ENCODE measurements around the gene SMIM21.

SMIM21 gene

GRCh38 chr18:75421656-75422055, 5.8 kb downstream of the SMIM21 start:
- DNase-seq: peak; percentile 23

DNA sequence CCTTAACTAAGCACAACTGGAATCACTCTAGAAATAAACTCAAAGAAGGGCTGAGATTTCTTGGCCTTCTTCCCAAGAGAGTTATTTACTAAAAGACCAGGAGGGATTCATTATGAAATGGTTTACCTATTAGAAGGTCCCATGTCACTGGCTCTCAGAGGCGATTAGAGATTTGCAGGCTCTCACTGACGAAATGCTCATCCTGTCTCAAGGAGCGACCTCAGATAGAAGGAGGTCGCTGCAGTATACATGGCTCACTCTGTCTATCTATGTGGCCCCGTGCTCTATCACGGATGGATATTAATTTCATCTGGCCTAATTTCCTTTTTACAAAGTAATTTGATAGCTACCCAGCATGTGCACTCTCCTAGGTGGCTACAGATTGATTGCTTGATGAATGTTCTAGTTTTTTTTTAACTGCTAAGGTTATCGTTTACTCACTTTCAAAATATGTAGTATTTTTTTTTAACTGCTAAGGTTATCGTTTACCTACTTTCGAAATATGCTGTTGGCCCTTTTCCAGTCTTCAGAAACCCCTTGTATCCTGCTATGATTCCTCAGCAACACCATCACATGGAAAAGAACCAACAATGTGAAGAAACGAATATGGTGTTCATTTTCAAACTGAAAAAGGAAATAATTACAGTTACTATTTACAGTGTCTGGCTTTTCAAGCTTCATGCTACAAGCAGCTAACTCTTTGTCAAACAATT, 9.1 kb downstream of the SMIM21 start:
- no peak for DNase-seq

DNA sequence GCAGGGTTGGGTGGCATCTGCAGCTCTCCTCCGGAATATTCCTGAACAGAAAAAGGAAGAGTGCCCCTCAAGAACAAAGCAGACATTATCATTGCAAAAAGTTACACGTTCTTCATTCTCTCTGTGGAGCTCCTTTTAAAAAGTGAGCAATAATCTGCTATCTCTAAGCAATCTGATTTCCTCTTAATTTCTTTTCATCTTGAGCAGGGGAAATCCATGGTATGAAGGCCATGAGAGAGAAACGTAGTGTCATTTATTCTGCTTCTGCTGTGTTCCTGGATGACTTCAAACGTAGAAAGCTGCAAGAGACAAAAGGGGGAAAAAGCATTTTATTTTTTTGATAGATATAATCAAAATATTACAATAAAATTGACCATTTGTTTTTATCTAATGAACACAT, 16.9 kb downstream of the SMIM21 start:
- DNase-seq: no peak

DNA sequence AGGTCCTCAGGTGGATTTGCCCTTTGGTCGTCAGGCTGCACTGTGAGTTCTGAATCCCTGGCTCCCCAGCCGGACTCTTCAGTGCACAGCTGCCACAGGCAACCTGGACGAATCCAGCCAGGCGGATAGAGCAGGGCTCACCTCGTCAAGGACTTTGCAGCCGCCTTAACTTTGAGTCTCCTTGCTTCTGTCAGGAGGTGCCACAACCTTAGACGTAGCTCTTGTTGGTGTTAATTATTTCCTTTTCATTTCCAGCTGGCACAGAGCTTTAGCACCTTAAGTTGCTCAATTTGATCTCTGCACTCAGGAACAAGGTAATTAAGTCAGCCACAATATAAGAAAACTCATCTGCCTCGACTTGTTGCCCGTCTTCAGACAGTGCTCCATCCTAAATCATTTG, 17.7 kb downstream of the SMIM21 start:
- no peak for DNase-seq

DNA sequence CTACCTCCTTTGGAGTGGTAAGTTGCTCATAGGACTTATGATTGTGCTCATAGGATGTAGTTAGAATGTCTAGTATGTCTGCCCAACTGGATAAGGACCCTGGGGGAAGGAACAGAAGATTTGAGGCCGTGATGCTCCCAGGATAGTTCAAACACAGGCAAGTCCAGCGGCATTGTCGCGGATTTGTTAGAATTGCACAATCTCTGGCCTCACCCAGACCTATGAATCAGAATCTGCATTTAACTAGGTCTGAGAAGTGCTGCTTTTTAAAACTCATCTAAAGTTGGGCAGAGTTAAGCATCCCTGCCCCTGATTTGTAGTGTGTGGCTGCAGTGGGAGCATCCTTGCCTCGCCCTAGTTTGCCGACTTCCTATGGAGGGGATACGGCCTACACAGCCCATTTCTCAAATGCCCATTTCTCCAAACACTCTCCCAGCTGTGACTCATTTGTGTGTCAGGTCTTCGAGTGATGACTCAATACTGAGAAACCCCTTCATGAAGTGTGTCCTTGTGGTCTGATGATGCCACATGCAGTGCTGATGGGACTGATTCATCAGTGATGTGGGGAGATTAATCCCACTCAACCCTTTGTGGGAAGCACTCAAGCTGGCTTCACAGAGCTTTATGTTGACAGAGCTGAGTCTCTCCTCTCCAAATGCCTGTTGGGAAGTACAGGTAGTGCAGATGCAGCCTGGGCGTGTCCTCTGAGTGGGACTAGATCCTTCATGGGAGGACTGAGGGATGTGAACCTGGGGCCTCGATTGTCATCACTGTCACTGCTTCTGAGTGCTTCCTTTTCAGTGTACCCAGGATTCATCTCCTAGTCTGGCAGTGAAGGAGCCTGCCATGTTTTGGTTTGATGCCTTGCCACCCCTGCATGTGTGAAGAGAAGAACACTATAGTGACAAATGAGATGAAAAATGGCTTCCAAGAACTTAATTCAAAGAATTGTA, 18.7 kb downstream of the SMIM21 start:
- peak; percentile 2 for DNase-seq

DNA sequence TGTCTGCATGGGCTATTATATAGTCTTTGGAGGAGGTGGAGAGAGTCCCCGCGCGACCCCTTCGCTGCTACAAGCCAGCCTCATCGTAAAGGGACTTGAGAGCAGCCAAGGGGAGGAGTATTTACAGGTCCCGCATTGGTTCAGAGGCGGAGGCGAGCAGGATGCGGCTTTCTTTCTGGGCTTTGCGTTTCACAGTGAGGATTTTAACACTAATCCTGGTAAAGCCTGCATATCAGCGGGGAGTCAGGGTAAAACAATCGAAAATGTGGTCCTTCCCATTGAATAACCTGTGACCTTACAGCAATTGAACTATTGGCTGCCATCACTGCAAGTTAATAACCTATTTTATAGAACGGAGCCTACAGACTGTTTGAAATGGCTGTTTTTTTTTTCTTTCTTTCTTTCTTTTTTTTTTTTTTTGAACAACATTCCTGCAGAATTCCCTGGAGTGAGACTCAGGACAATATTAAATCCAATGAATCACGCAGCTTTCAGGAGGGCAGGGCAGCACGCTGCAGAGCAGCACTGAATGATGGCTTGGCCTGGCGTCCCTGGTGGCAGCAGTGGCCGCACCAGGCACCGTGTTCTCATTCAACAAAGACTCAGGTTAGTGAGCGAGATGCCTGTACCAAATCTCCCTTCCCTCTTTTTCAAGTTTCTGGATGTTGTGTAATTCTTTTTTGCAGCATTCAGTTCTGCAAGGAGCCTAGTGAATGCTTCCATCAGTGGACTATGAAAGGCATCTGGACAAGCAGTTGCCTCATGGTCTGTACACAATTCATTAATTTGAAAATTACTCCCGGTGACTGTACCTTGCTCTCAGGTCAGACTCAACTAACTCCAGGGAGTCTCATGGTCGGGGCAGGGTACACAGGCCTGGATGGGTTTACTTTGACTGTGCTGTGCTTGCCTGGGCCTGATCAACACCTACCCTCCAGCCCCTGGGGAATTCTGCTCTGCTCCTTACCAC, 19.8 kb downstream of the SMIM21 start:
- no peak for DNase-seq

GRCh38 chr18:75406491-75407445, 20.7 kb downstream of the SMIM21 start:
- no peak for DNase-seq

DNA sequence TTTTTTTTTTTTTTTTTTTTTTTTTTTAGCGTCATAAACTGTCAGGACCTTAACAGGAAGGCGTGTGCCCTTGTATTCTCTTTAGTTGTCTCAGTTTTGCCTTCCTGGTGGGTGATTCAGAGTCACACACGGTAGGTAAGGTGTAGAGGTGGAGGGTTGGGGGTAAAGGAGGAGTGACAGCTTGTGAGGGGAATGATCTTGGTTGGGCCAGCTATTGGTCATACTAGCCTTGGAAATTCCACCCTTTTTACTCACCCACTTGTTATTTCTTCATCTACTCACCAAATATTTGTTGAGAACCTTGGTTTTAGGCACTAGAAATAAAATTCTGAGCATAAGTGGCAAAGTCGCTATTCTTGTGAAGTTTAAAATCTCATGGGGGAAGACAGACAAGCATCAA, 22.2 kb downstream of the SMIM21 start:
- DNase-seq: no peak

DNA sequence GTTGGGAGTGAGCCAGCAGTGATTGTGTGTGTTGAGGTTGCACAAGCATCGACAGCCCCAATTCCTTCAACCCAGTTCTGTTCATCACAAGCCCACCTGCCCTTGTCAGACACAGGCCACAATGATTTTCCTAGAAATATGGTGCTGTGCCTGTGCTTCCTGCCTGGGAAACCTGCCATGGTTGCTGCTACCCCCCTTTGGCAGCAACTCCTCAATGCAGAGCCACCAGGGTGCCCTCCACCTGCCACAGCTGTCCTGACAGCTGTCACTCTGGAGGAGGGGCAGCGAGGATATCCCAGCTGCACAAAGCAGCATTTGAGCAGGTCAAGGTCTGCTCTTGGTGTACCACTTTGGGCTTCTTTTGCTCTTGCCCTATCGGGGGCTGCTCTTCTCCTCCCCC, 27.1 kb downstream of the SMIM21 start:
- no peak for DNase-seq

DNA sequence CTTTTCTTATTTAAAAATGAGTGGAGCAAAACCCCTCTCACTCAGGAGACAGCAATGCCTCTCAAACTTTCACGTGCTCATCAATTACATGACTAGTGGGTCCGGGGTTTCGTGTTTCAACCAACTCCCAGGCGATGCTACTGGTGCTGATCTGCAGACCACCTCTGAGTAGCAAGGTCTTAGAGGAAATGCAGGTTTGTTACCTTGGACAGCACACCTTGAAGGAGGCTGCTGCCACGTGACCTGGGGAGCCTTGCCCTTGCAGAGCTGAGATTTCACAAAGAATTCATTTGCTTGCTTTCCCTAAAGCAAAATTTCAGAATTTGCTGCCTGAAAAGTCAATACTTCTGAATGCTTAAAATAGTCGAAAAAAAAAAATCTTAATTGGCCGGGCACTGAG, 32.4 kb downstream of the SMIM21 start:
- DNase-seq: no peak

GRCh38 chr18:75393721-75394120, 33.8 kb downstream of the SMIM21 start:
- DNase-seq: no peak

DNA sequence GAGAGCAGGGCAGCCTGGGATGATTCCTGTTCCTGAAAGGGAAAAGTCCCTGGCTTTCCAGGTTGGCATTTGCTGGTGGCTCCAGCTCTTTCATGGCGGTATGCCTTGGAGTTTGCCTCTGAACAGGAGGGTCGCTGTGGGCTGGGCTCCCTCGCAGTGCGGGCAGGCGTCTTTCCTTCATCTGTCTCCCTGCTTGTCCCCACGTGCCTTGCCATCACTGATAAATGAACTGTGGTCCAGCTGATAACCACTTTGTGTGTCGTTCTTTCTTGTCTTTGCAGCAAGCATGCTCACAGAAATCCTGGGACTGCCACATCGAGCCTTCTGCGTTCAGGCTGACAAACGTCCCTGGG, 35.3 kb downstream of the SMIM21 start:
- no peak for DNase-seq

DNA sequence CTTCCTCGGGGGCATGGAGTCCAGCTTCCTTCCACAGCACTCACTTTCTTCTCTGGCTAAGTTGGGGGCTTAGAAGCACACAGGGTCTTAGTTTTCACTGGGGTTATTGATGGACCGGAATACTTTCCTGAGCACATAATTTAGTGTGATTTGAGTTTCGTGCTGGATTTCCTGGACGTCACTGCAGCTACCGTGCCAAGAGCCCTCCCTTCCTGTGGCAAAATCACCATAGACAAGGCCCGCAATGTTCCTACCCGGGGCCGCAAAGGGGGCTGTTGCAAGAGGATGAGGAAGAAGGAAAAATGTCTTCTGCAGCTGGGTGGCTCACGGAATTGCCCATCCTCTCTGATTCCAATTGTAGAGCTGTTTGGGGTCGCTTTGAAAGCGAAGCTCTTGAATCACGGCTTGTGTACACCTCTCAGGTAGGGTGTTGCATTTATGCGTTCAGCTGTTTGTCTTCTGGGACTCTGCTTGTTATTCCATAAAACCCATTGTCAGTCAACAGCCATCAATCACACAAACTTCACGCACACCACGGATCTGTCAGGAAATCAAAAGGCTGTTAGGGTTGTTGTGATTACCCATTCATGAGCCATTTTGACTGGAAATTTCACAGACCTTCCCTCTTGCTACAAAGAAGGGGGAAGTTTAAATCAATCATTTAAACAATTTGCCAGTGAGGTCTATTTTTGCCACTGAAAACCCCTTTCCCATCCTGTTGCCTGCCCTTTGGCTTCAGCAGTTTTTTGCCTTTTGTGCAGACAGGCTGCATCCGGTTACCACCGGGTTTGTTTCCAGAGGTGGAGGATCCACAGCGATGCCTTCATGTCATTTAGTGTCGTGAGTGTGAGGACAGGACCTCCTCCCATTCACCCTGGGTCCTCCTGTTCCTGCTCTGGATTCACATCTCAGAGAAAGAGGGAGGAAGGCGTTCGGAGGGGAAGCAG, 36.0 kb downstream of the SMIM21 start:
- DNase-seq: no peak

DNA sequence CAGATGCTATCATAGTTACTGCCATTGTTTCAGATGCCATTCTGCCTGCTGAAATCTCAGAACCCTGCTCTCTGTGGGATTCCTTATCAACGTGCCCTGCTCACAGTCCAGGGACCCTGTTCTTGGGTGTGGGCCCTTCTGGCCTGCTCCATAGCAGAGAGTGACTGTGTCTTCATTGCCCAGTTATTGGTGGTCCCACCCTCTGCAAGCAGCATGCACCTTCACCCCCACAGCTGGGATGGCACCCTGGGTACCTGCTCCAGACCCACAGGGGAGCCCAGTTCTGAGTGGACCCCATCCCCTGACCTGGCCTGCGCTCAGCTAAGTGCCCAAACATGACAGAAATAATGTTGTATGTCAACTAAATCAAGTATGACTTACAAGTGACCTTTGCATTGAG, 36.6 kb downstream of the SMIM21 start:
- DNase-seq: no peak

GRCh38 chr18:75384144-75384543, 43.4 kb downstream of the SMIM21 start:
- DNase-seq: no peak

DNA sequence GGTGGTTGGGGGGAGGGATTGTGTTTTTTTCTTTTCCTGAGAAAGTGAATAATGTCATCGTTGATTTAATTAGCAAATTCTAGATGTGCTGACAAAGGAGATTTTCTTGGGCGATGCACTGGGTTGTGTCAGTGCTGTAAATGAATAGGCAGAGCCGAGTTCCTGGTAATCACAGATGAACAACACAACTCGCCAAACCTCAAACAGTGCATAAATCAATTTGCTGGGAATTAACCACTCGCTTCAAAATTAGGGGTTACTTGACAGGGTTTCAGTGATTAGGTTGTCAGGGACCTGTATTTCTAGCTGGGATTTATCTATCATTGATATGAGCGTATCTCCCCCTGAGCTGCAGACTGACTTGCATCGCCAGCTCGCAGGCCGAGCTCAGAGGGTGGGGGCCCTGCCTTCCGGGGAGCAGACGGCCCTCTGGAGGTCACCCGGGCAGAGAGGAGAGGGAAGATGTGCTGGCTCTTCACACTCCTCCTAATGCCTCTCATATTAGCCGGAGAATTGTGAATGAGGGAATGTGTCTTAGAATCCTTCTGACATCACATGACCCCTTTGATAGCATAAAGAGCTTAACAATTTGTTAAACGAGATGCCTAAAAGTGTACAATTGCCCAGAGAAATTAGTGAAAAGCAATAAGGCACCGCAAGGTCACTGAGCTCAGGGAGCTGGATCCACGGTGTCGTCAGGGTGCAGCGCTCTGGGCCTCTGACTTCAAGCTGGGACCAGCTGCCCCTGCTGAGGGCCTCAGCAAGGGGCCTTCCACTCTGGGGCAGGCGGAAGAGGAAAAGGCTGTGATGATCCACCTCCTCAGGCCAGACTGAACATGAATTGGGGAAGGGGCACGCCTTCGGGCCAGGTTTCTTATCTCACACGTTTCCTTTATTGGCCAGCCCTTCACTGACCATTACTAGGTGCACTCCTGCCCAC, 48.9 kb downstream of the SMIM21 start:
- DNase-seq: no peak

GRCh38 chr18:75377926-75378325, 49.6 kb downstream of the SMIM21 start:
- DNase-seq: no peak

DNA sequence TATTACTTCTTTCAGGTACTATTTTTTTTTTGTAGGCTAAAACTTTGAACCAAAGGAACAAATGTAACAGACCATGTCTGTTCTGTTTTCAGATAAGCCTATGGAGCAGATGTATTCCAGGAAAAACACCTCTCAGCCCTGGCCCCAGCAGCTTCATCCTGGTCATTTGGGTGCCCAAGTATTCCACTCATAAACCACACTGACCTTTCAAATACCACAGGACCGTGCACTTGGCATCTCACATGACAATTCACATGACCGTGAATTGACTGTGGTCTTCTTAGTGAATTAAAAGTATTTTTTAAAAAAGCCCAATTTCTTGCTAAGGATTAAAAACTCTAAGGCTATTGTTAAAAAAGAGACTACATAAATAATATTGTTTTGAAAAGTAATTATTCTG, 50.2 kb downstream of the SMIM21 start:
- DNase-seq: no peak

DNA sequence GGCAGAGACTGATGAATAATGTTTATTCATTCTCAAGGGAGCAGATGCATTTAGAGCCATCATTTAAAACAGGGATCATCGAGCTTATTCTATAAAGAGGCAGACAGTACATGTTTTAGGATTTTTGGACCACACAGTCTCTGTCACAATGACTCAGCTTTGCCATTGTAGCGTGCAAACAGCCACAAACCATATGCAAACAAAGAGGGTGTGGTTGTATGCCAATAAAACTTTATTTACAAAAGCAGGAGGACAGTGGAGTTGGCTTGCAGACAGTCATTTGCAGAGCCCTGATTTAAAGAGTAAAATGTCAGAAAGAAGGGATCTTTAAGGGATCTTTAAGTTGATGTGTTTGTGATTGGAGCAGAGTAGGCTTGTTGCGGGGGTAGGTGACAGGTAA, 51.5 kb downstream of the SMIM21 start:
- DNase-seq: no peak

- DNase-seq: no peak
Observed at GRCh38 chr18:75375341-75375740, 52.2 kb downstream of the SMIM21 start.

Data from hematopoietic multipotent progenitor cell treated with erythropoietin and hydrocortisone succinate and interleukin-3 and kit ligand, for 4 days (in vitro differentiated cells).